Left colon (tissue), 2 donors: Measurements from ENCODE around the gene GREM2. TPM values are rescaled to one million over a fixed set of nuclear protein-coding genes. Genes with fewer than 3 reads are reported as not detected.

Experiments
- ATAC-seq: fragments of 200-7000 bp; cut with Tn5 transposase; one replicate; pipeline ENCODE4 v1.9.1; 2020; ENCODE audit warnings: mild to moderate bottlenecking, moderate library complexity
- DNase-seq, 2 donors: peaks; one replicate each; pipeline ENCODE4 v3.0.0-alpha.2; 2020
- intact Hi-C, 2 donors: fragments of 100-400 bp; cut with DNase I in 1 of 2; cut with micrococcal nuclease in 1 of 2; formaldehyde crosslinking; loops; one replicate each; pipeline versions ENCODE4 v1.11.2 to v1.14.0; 2022; cut with DNase I, micrococcal nuclease
- total RNA-seq, 2 donors: library from RNA; stranded (reverse); fragmentation: NEBNext Ultra II Directional; extraction: Animal tissue kit (Norgen Biotek cat#: 25700); gene quantifications; one replicate each; pipeline ENCODE4 v1.2.1, GENCODE V29; 2021
- donor health status: DM: no; HTN: no; CAD: no.
- donor health status: DM: yes; HTN: yes; CAD: no.

Gene GREM2
- total RNA-seq, 2 donors from 2014 or later, result 2.5 to 10.0 TPM

GRCh38 chr1:240517891-240518290 lies 94.1 kb downstream of the GREM2 start:
- intact Hi-C loops, result no loop called here
- DNase-seq, result no peak
- no peak for ATAC-seq

GRCh38 chr1:240516069-240516468 lies 95.9 kb downstream of the GREM2 start:
- intact Hi-C loops, result no loop called here
- DNase-seq, result no peak
- ATAC-seq, result no peak

- intact Hi-C loops, result no loop called here
- DNase-seq (no peak), ATAC-seq (no peak)
Measured at GRCh38 chr1:240515505-240515904, 96.5 kb downstream of the GREM2 start.

- no peak for DNase-seq
- no peak for ATAC-seq
- intact Hi-C loops, result no loop called here
Measured at GRCh38 chr1:240511789-240512188, 100.2 kb downstream of the GREM2 start.

GRCh38 chr1:240508950-240509349 lies 103.0 kb downstream of the GREM2 start:
- intact Hi-C loops, result loop anchor here in 1 of 2 donors (5.0 kb wide), 1 partner anchor 97 kb away; no protein-coding TSS in a partner anchor
- no peak for ATAC-seq
- DNase-seq, result no peak

- no peak for ATAC-seq
- no peak for DNase-seq
- intact Hi-C loops, result loop anchor here in 1 of 2 donors (5.0 kb wide), 1 partner anchor 96 kb away; no protein-coding TSS in a partner anchor
Measured at GRCh38 chr1:240508201-240508600, 103.8 kb downstream of the GREM2 start.

GRCh38 chr1:240506176-240506575 lies 105.8 kb downstream of the GREM2 start:
- no peak for DNase-seq
- no peak for ATAC-seq
- intact Hi-C loops, result loop anchor here in 1 of 2 donors (5.0 kb wide), 1 partner anchor 94 kb away; no protein-coding TSS in a partner anchor

GRCh38 chr1:240503558-240503957 lies 108.4 kb downstream of the GREM2 start:
- ATAC-seq, result no peak
- no peak for DNase-seq
- intact Hi-C loops, result no loop called here

- ATAC-seq, result no peak
- intact Hi-C loops, result no loop called here
- DNase-seq, result no peak
Measured at GRCh38 chr1:240503036-240503435, 108.9 kb downstream of the GREM2 start.

GRCh38 chr1:240501115-240501514 lies 110.8 kb downstream of the GREM2 start:
- DNase-seq, result no peak
- no peak for ATAC-seq
- intact Hi-C loops, result no loop called here

- intact Hi-C loops, result no loop called here
- no peak for DNase-seq
- no peak for ATAC-seq
Measured at GRCh38 chr1:240500647-240501046, 111.3 kb downstream of the GREM2 start.

GRCh38 chr1:240499012-240499411 lies 112.9 kb downstream of the GREM2 start:
- DNase-seq, result no peak
- ATAC-seq, result no peak
- intact Hi-C loops, result no loop called here

- ATAC-seq (no peak), DNase-seq (no peak)
- intact Hi-C loops, result no loop called here
Measured at GRCh38 chr1:240498335-240498734, 113.6 kb downstream of the GREM2 start.

- ATAC-seq, result no peak
- intact Hi-C loops, result no loop called here
- DNase-seq, result no peak
Measured at GRCh38 chr1:240497908-240498307, 114.0 kb downstream of the GREM2 start.

- intact Hi-C loops, result no loop called here
- no peak for ATAC-seq
- DNase-seq, result no peak
Measured at GRCh38 chr1:240496941-240497340, 115.0 kb downstream of the GREM2 start.

GRCh38 chr1:240496356-240496755 lies 115.6 kb downstream of the GREM2 start:
- intact Hi-C loops, result no loop called here
- DNase-seq, result no peak
- ATAC-seq, result no peak

- intact Hi-C loops, result no loop called here
- ATAC-seq, result no peak
- DNase-seq, result no peak
Measured at GRCh38 chr1:240495601-240496000, 116.4 kb downstream of the GREM2 start.

GRCh38 chr1:240492832-240493440 lies 119.0 kb downstream of the GREM2 start:
- peak in 1 of 2 donors; percentile 73 for DNase-seq

GRCh38 chr1:240491796-240492195 lies 120.2 kb downstream of the GREM2 start:
- no peak for ATAC-seq
- intact Hi-C loops, result no loop called here
- no peak for DNase-seq

More at GRCh38 chr1:240492832-240493440, 119.0 kb downstream of the GREM2 start:
- intact Hi-C loops, result no loop called here
- ATAC-seq, result peak; percentile 88

- no peak for DNase-seq
- no peak for ATAC-seq
- intact Hi-C loops, result no loop called here
Measured at GRCh38 chr1:240491156-240491555, 120.8 kb downstream of the GREM2 start.

GRCh38 chr1:240487493-240487892 lies 124.5 kb downstream of the GREM2 start:
- intact Hi-C loops, result no loop called here
- no peak for DNase-seq

More at GRCh38 chr1:240487493-240487892, 124.5 kb downstream of the GREM2 start:
- no peak for ATAC-seq
